Measurements from ENCODE around the gene SCPEP1.

DNA sequence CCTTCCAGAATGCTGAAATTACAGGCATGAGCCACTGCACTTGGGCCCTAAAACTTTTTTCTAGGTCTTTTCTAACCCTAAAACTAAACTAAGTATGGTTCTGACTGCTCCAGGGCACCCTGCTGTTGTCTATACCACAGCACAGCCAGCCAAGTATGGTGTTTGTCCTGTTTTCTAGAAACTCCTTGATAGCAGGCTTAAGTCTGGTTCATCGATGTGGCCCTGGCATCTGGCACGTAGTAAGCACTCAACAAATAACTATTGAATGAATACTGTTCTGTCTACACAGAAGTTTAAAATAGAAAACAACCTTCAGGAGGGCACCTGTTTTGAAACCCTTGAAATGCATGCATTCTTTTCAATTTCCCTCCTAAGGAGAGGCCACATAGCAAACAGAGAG, 62.6 kb downstream of the SCPEP1 start:
- no peak for TF ChIP-seq EZH2 (IDR thresholded peaks at IDR 0.05; ENCODE audit: low read length, missing control alignments)
- TF ChIP-seq, protein P1, sequence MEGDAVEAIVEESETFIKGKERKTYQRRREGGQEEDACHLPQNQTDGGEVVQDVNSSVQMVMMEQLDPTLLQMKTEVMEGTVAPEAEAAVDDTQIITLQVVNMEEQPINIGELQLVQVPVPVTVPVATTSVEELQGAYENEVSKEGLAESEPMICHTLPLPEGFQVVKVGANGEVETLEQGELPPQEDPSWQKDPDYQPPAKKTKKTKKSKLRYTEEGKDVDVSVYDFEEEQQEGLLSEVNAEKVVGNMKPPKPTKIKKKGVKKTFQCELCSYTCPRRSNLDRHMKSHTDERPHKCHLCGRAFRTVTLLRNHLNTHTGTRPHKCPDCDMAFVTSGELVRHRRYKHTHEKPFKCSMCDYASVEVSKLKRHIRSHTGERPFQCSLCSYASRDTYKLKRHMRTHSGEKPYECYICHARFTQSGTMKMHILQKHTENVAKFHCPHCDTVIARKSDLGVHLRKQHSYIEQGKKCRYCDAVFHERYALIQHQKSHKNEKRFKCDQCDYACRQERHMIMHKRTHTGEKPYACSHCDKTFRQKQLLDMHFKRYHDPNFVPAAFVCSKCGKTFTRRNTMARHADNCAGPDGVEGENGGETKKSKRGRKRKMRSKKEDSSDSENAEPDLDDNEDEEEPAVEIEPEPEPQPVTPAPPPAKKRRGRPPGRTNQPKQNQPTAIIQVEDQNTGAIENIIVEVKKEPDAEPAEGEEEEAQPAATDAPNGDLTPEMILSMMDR (conservative IDR thresholded peaks at IDR 0.05 in 1 of 2, IDR thresholded peaks at IDR 0.05 in 1 of 2; ENCODE audit: low read depth in 1 of 2, low read length in 2 of 2), result no peak
